Measurements from ENCODE around the gene C10orf71.

GRCh38 chr10:49294731-49295130, 4.2 kb upstream of the C10orf71 start:
- no peak for TF ChIP-seq CTCF (IDR thresholded peaks at IDR 0.05)
- no peak for TF ChIP-seq POLR2AphosphoS5 (IDR thresholded peaks at IDR 0.05; ENCODE audit: low read depth, low read length)
- no peak for TF ChIP-seq REST (IDR thresholded peaks at IDR 0.05; ENCODE audit: insufficient read depth in 1 of 2, low read depth in 2 of 2, low read length in 1 of 2)
- TF ChIP-seq SIN3A (IDR thresholded peaks at IDR 0.05; ENCODE audit: borderline replicate concordance, insufficient read depth, low read depth, low read length) = no peak
- TF ChIP-seq TCF7L2 (IDR thresholded peaks at IDR 0.05; ENCODE audit: low read depth, low read length) = no peak
